Urinary bladder (tissue), 4 donors: ENCODE measurements around the gene WDR13. TPM values are rescaled to one million over a fixed set of nuclear protein-coding genes. Genes with fewer than 3 reads are reported as not detected.
A peak's percentile ranks its signal among the peaks of the same experiment; 100 is the strongest.

Experiments used
- DNase-seq: peaks from one replicate; pipeline ENCODE4 v3.0.0-alpha.2; 2015; ENCODE audit errors: extremely low spot score
- H3K27ac ChIP-seq: one replicate; pipeline ENCODE4 v1.5.1; 2013; ENCODE audit warnings: low read depth, mild to moderate bottlenecking, moderate library complexity
- H3K36me3 ChIP-seq: one replicate; pipeline ENCODE4 v1.6.1; 2013; ENCODE audit warnings: mild to moderate bottlenecking, moderate library complexity; ENCODE audit not compliant: insufficient read depth
- H3K4me1 ChIP-seq: one replicate; pipeline ENCODE4 v1.6.1; 2013; ENCODE audit warnings: mild to moderate bottlenecking, moderate library complexity; ENCODE audit not compliant: insufficient read depth
- H3K4me3 ChIP-seq: one replicate; pipeline ENCODE4 v1.5.1; 2013; ENCODE audit warnings: low read depth, low read length
- WGBS: extraction: QIAGEN DNeasy Blood & Tissue Kit; methylation state at CpG from one replicate; pipeline ENCODE4 v1.1.7; 2013; 5-methylcytosine and 5-hydroxymethylcytosine counted together
- polyA plus RNA-seq: library from polyadenylated mRNA; stranded (reverse); fragments of 200-250 nt; gene quantifications from one replicate; pipeline ENCODE4 v1.2.3, GENCODE V29; 2013
- total RNA-seq: library from RNA; depleted of rRNA; stranded (reverse); fragments of >200 nt; gene quantifications from one replicate; pipeline ENCODE4 v1.2.3, GENCODE V29; 2014
- donor health status: healthy with polysubstance abuse.
- donor health status: healthy.

Gene WDR13
- total and polyA plus RNA-seq, 2 donors, result 55.0 to 134 TPM

DNA sequence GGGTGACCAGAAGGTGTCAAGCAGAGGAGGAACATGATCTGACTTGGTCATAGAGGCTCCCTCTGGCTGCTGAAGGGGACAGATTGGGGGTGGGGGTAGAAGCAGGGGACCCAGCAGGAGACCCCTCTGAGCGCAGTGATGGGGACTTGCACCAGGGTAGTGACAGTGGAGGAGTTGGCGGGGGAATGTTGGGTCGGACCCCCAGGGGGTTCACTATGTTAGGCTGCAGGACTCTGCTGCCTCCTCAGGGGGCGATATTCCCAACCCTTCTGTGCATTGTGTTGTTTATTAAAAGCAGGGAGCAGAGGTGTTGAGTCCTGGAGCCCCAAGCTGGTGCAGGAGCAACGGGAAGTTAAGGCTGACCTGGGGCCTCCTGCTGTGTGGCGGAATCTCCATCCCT, 8.8 kb downstream of the WDR13 start:
- no peak overlapping the region for H3K4me3 ChIP-seq
- no peak overlapping the region for H3K27ac ChIP-seq
- DNase-seq, result no peak
- no peaks in the 10 kb centered on the region for H3K4me1 ChIP-seq
- H3K36me3 ChIP-seq, result peaks cover 2% of the 10 kb centered on the region
- WGBS, result 68% methylated on average over 6 of the region's 6 CpGs

DNA sequence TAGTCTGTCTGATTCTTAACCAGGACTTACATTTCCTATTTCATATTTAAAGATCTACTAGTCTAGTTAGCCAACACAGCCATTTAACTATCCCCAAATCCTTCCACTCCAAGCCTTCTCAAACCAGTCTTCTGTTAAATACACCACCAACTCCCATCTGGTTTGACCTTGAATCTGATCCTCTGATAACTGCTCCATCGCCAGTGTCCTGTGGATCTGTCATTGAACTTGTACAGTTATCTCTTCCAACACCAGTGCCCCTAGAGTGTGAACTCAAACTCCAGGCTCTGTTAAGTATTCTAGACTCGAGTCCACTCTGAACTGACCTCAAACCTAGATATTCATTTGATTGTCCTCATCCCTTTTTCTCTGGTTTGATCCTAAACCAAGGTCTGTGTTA, 14.4 kb downstream of the WDR13 start:
- WGBS, result 68% methylated on average over 2 of the region's 2 CpGs

DNA sequence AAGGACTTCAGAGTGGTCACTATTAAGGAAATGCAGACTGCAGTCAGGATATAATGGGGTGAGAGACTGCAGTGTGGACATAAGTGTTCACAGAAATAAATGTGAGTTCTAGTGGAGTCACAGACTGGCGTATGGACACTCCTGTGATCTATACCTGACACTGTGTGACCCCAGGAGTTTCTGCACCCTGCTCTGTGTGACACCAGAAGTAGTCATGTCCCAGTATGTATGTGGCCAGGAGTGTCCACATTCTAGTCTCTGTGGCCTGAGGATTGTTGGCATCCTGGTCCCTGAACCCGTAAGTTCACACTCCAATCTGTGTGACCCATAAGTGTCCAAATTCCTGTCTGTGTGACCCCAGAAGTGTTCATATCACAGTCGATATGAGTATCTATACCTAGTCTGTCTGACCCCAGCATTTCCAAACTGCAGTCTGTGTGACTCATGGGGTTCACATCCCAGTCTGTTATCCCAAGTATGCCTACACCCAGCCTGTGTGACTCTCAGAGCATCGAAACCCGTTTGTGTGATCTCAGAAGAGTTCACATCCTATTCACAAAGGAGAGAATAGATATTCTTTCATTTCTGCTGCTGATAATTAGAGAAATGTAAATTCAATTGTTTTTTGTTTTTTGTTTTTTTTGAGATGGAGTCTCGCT, 16.3 kb downstream of the WDR13 start:
- Histone ChIP-seq H3K4me1 (no peaks in the 10 kb centered on the region), H3K27ac (no peak overlapping the region), H3K36me3 (no peaks in the 10 kb centered on the region), H3K4me3 (no peak overlapping the region)
- WGBS, result 77% methylated on average over 6 of the region's 6 CpGs
- DNase-seq, result no peak

More for the DNA sequence above, 14.4 kb downstream of the WDR13 start:
- no peaks in the 10 kb centered on the region for H3K36me3 ChIP-seq
- H3K4me3 ChIP-seq, result no peak overlapping the region
- H3K27ac ChIP-seq, result no peak overlapping the region
- H3K4me1 ChIP-seq, result no peaks in the 10 kb centered on the region
- no peak for DNase-seq

DNA sequence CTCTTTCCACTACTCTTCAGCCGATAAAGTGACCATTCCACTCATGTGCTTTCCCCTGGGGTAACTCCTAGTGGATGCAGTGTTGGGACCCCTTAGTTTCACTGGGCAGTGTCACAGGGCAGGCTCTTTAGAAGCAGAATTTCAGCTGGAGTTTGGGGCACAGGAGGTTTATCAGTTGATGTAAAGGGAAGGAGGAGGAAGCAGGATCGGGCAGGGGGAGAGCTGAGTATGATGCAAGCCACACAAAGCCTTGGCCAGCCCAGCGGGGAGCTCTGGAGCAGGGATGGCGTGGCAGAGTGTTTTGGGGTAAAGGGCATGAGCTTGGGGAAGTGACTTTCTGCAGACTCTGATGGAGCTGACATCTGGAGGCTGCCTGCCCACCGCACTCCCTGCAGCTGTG, 19.3 kb downstream of the WDR13 start:
- 41% methylated on average over 5 of the region's 5 CpGs for WGBS
- no peak overlapping the region for H3K4me3 ChIP-seq
- no peak overlapping the region for H3K27ac ChIP-seq
- no peaks in the 10 kb centered on the region for H3K4me1 ChIP-seq
- no peak for DNase-seq
- no peaks in the 10 kb centered on the region for H3K36me3 ChIP-seq

DNA sequence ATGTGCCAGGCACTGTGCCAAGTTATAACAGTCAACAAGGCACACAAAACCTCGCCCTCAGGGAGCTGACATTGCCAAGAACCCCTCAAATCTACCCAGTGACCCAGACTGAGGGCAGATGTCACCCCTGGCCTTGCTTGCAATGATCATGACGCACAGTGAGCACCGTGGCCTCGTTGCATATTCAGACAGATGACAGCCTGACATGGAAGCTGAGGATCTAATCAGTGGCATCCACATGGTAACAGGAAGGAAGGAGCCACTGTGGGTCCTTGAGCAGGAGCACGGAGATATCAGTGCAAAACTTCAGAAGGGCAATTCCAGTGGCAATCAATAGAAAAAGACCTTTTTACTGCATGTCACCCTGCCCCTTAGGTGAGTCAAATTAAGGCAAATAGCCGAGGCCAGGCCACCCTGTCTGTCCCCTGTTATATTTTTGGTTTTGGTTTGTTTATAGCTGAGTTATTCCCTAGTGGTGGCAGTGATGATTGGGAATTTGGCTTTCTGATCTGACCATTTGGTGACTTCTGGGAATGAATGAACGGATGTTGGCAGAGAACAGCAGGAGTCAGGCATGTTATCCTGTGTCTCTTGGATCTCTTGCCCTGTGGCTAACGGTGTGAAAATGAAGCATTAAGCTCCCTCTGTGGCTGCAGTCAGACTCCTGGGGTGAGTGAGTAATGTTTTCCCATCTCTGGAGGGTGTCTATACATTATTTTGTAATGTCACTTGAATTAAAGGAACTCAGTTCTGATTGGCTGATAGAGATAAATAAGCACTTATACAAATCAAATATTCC, 20.4 kb downstream of the WDR13 start:
- WGBS, result 45% methylated on average over 8 of the region's 8 CpGs
- H3K27ac ChIP-seq, result no peak overlapping the region

DNA sequence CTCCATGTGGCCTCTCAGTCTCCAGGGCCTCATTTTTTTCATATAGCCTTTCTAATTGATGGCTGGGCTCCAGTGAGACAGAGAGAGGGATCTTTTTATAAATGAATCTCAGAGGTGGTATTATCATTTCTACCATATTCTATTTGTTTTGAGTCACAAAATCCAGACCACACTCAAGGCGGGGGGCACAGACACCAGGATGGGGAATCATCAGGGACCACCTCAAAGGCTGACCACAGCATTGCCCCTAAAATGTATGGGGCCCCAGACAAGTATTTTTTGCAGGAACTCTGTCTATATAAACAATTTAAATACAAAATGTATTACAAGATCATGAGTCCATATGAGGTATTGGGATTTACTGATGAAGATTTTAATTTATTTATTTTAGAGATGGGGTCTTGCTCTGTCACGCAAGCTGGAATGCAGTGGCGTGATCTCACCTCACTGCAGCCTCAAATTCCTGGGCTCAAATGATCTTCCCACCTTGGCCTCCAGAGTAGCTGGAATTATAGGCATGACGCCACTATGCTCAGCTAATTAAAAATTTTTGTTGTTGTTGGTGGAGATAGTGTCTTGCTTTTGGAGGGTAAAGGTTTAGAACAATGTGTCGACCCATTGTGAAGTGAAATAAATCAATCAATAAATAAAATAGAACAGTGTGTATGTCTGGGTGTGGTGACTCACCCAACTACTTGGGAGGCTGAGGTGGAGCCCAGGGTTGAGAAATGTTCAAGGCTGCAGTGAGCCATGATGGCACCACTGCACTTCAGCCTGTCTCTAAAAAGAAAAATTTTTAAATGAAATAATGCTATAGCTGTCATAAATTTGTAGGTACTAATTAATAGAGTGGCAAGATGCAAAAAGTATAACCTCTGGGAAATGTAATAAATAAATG, 29.4 kb downstream of the WDR13 start:
- WGBS, result 77% methylated on average over 5 of the region's 5 CpGs
- DNase-seq, result no peak
- H3K36me3 ChIP-seq, result no peaks in the 10 kb centered on the region
- H3K4me1 ChIP-seq, result no peaks in the 10 kb centered on the region
- H3K4me3 ChIP-seq, result no peak overlapping the region
- no peak overlapping the region for H3K27ac ChIP-seq

More for the DNA sequence above, 20.4 kb downstream of the WDR13 start:
- no peaks in the 10 kb centered on the region for H3K36me3 ChIP-seq
- no peak for DNase-seq
- no peaks in the 10 kb centered on the region for H3K4me1 ChIP-seq
- no peak overlapping the region for H3K4me3 ChIP-seq

DNA sequence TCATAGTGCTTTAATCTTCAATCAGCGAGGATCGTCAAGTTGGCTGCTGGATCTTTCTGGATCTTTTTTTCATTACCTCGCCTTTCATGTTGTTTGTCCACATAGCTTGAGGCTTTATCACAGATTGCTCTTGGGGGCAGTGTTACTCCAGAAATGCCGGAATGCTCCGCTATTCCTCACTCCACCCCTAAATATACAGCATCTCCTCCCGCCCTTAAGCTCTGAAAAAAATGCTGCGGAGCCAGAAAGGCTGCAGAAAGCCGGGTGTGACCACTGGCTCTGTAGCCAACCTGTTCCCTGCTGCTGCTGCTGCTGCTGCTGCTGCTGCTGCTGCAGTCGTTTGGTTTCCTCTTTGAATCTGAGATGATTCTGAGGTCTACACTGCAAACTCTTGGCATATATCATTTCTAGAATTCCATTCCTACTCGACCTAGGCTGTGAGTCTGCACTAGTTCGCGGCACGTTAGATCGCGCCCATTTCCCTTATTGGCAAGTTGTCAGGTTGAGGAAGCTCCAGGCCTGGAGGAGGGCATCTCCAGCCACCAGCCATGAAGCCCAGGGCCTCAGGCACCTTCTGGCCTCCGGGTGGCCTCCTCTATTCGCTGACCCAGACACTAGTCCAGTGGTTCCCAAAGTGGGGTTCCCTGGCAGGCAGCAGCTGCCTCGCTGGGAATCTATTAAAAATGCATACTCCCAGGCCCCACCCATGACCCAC, 34.2 kb downstream of the WDR13 start:
- Histone ChIP-seq H3K36me3 (no peaks in the 10 kb centered on the region), H3K27ac (no peak overlapping the region), H3K4me3 (no peak overlapping the region), H3K4me1 (no peaks in the 10 kb centered on the region)
- DNase-seq, result peak; percentile 88
- 10% methylated on average over 18 of the region's 18 CpGs for WGBS

DNA sequence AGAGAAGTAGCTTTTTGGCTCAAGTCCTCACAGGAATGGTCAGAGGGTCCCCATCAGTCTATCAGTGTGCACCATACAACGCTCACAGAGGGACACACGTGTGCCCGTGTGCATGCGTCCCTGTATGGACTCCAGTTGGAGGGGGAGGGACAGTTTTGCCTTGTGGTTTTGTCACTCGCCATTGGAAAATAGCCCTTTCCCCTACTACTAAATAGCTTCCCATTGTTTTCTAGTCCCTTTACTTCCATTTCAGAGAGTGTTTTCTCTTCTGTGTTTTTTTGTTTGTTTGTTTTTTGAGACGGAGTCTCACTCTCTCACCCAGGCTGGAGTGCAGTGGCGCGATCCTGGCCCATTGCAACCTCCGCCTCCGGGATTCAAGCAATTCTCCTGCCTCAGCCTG, 34.9 kb downstream of the WDR13 start:
- no peak for DNase-seq
- H3K4me1 ChIP-seq, result no peaks in the 10 kb centered on the region
- WGBS, result 84% methylated on average over 10 of the region's 10 CpGs
- H3K27ac ChIP-seq, result no peak overlapping the region
- no peak overlapping the region for H3K4me3 ChIP-seq
- no peaks in the 10 kb centered on the region for H3K36me3 ChIP-seq

DNA sequence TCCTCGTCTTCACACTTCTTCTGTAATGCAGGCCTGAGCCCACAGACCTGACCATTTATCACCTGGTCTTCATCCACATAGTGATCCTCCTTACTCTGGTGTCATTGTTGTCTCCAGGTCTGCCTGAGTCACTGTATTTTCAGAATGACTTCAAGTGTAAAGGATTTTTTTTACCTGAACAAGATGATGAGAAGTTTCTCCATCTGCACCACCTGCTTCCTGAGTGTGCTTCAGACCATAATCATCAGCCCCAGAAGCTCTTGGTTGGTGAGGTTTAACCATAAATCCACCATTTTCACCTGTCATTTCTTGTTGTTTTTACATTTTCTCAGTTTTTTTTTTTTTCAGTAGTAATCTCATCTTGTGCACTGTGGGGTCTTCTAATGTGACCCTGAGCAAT, 39.0 kb downstream of the WDR13 start:
- H3K27ac ChIP-seq, result no peak overlapping the region
- H3K4me1 ChIP-seq, result no peaks in the 10 kb centered on the region
- WGBS, result 62% methylated on average over 1 of the region's 1 CpG
- no peak overlapping the region for H3K4me3 ChIP-seq
- no peaks in the 10 kb centered on the region for H3K36me3 ChIP-seq
- no peak for DNase-seq

DNA sequence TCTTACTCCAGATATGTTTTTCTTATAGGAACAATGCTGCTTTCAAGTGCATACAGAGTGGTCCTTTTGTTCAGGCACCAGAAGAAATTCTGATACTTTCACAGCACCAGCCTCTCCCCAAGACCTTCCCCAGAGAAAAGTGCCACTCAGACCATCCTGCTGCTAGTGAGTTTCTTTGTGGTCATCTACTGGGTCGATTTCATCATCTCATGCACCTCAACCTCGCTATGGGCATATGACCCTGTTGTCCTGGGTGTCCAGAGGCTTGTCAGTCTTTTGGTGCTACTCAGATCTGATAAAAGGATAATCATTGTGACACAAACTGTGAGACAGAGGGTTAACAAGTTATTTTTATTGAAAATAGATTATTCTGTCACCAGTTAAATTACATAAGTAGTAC, 39.5 kb downstream of the WDR13 start:
- H3K27ac ChIP-seq, result no peak overlapping the region
- no peak overlapping the region for H3K4me3 ChIP-seq
- no peak for DNase-seq
- H3K4me1 ChIP-seq, result no peaks in the 10 kb centered on the region
- 48% methylated on average over 2 of the region's 2 CpGs for WGBS
- no peaks in the 10 kb centered on the region for H3K36me3 ChIP-seq

DNA sequence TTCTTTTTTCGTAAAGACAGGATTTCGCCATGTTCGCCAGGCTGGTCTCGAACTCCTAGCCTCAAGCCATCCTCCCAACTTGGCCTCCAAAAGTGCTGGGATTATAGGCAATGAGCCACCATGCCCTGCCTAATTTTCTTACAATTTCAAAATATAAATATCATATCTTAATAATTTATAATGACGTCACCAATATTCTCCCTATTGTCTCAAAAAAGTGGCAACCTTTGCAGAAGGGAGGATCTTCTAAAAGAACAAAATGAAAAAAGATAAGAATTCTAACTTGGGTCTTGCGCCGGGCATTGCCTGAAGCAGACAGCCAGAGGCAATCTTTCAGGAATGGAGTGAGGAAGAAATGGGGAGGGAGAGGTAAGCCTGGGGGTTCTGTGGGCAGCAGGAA, 48.4 kb downstream of the WDR13 start:
- WGBS, result 84% methylated on average over 7 of the region's 7 CpGs
- no peaks in the 10 kb centered on the region for H3K4me1 ChIP-seq

DNA sequence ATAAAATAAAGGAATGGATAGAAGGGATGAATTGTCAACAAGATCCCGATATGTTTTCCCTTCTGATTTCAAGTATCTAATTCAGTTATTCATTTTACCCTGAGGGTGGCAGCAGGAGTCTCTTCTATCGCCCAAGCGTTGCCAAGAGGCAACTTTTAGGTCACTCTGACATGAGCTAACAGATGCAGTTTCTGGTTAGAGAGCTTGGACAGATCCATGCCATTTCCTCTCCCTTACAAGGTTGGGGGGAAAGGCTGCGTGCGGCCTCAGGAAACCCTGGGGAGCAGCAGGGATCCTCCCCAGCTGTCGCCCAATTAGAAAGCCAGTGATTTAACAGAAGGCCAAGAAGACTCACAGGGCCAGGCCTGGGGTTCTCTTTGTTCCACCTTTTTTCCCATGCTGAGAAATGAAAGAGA, 51.1 kb downstream of the WDR13 start:
- Histone ChIP-seq H3K36me3 (no peaks in the 10 kb centered on the region), H3K4me1 (no peaks in the 10 kb centered on the region), H3K4me3 (no peak overlapping the region), H3K27ac (no peak overlapping the region)
- 10% methylated on average over 6 of the region's 6 CpGs for WGBS
- no peak for DNase-seq

More for the DNA sequence above, 48.4 kb downstream of the WDR13 start:
- no peak for DNase-seq
- Histone ChIP-seq H3K4me3 (no peak overlapping the region), H3K36me3 (no peaks in the 10 kb centered on the region), H3K27ac (no peak overlapping the region)

DNA sequence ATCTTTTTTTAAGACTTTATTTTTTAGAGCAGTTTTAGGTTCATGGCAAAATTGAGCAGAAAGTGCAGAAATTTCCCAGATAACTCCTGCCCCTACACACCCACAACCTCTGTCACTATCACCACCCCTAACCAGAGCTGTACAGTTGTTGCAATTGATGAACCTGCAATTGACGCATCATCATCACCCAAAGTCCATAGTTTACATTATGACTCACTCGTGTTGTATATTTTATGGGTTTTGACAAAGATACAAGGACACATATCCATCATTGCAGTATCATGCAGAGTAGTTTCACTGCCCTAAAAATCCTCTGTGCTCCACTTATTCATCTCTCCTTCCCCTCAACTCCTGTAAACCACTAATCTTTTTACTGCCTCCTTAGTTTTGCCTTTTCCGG, 51.8 kb downstream of the WDR13 start:
- Histone ChIP-seq H3K27ac (no peak overlapping the region), H3K36me3 (no peaks in the 10 kb centered on the region), H3K4me3 (no peak overlapping the region), H3K4me1 (no peaks in the 10 kb centered on the region)
- DNase-seq, result no peak
- 72% methylated on average over 3 of the region's 3 CpGs for whole genome bisulfite sequencing
